AG04450 (cell line): Measurements from ENCODE around the gene TSPYL6. TPM values are rescaled to one million over a fixed set of nuclear protein-coding genes. Genes with fewer than 3 reads are reported as not detected.

ENCODE experiments used
- CTCF ChIA-PET: fragments of 300-600, 350-600 bp; formaldehyde crosslinking; extraction: SDS; loops from one replicate; lab custom pipeline; 2022; ENCODE audit warnings: antibody characterized with exemption, inconsistent platforms; lab: Charles Lee
- POLR2A ChIA-PET: fragments of 350-600 bp; formaldehyde crosslinking; extraction: SDS; loops from one replicate; lab custom pipeline; 2021; ENCODE audit warnings: antibody characterized with exemption, inconsistent platforms; lab: Yijun Ruan, JAX
- DNase-seq: peaks from one replicate; pipeline ENCODE4 v3.0.0-alpha.2; 2011; ENCODE audit warnings: low read depth, low spot score
- H3K27ac ChIP-seq: one replicate; pipeline ENCODE4 v1.5.1; 2012; ENCODE audit warnings: low read depth, low read length, control low read depth
- H3K27me3 ChIP-seq: one replicate; pipeline ENCODE4 v1.6.0; 2012; ENCODE audit warnings: low read length; ENCODE audit not compliant: control insufficient read depth, insufficient read depth
- H3K4me3 ChIP-seq: 2 replicates; pipeline ENCODE4 v1.5.1; 2011; ENCODE audit warnings: mild to moderate bottlenecking, low read depth, low read length, control low read depth
- H3K9me3 ChIP-seq: 2 replicates; pipeline ENCODE4 v1.5.1; 2012; ENCODE audit warnings: low read length; ENCODE audit not compliant: control insufficient read depth, insufficient read depth
- CTCF ChIP-seq: IDR thresholded peaks from 2 replicates; pipeline ENCODE4 v1.5.1; 2011; ENCODE audit warnings: low read depth, low read length, control low read depth, inconsistent platforms
- polyA plus RNA-seq: library from polyadenylated mRNA; depleted of rRNA; stranded (reverse); fragments of >200 nt; gene quantifications from 2 replicates; pipeline ENCODE4 v1.2.3, GENCODE V29; 2011

The TSPYL6 gene
- polyA plus RNA-seq, 1 experiment = not detected

- Histone ChIP-seq H3K27ac (no peak overlapping the region), H3K9me3 (peaks cover 10% of the 10 kb centered on the region; the same call in 1 of the 2 replicates), H3K4me3 (no peak overlapping the region), H3K27me3 (no peaks in the 10 kb centered on the region)
- no peak for TF ChIP-seq CTCF
- no peak for DNase-seq
- CTCF ChIA-PET = no interaction called here
- POLR2A ChIA-PET = no interaction called here
Observed at GRCh38 chr2:54259413-54260240, 3.6 kb upstream of the TSPYL6 start.

GRCh38 chr2:54258166-54258565 is 2.1 kb upstream of the TSPYL6 start:
- peaks cover 10% of the 10 kb centered on the region; the same call in 1 of the 2 replicates for H3K9me3 ChIP-seq
- no peak for DNase-seq
- H3K27ac ChIP-seq = no peak overlapping the region
- POLR2A ChIA-PET = no interaction called here
- no peaks in the 10 kb centered on the region for H3K27me3 ChIP-seq
- TF ChIP-seq CTCF = no peak
- no peak overlapping the region for H3K4me3 ChIP-seq
- CTCF ChIA-PET = interaction anchor here (0.5 kb wide), 1 partner anchor 13 kb away, joined by 3 read pairs; no protein-coding TSS in a partner anchor

GRCh38 chr2:54255230-54256090 is 569 bp downstream of the TSPYL6 start:
- ChIA-PET POLR2A (no interaction called here), CTCF (no interaction called here)
- no peak for DNase-seq
- no peaks in the 10 kb centered on the region for H3K27me3 ChIP-seq
- no peak for TF ChIP-seq CTCF
- no peak overlapping the region for H3K27ac ChIP-seq
- peaks cover 10% of the 10 kb centered on the region; the same call in 1 of the 2 replicates for H3K9me3 ChIP-seq
- H3K4me3 ChIP-seq = no peak overlapping the region

- CTCF ChIA-PET = no interaction called here
- Histone ChIP-seq H3K27me3 (no peaks in the 10 kb centered on the region), H3K4me3 (no peak overlapping the region), H3K27ac (no peak overlapping the region), H3K9me3 (peaks cover 10% of the 10 kb centered on the region; the same call in 1 of the 2 replicates)
- no peak for TF ChIP-seq CTCF
- POLR2A ChIA-PET = no interaction called here
- DNase-seq = no peak
Observed at GRCh38 chr2:54254180-54254579, 1.8 kb downstream of the TSPYL6 start.
